Hepatocyte (in vitro differentiated cells): ENCODE data around the gene PLXNB1. TPM values are rescaled to one million over a fixed set of nuclear protein-coding genes. Genes with fewer than 3 reads are reported as not detected.

Source experiments
- DNase-seq: peaks from one replicate; pipeline ENCODE4 v3.0.0-alpha.2; 2016; ENCODE audit warnings: low spot score
- H2AFZ ChIP-seq: fragments of 200-600 bp; sonication (generic); 2 replicates; pipeline ENCODE4 v1.6.0; 2016; ENCODE audit warnings: antibody characterized with exemption, mild to moderate bottlenecking
- H3K27ac ChIP-seq: fragments of 200-600 bp; sonication (generic); 2 replicates; pipeline ENCODE4 v1.5.1; 2016; ENCODE audit warnings: mild to moderate bottlenecking
- H3K27me3 ChIP-seq: fragments of 200-600 bp; sonication (generic); 2 replicates; pipeline ENCODE4 v1.6.1; 2016
- H3K36me3 ChIP-seq: fragments of 200-600 bp; sonication (generic); replicated peaks from 2 replicates; pipeline ENCODE4 v1.5.1; 2016; ENCODE audit warnings: low read depth; ENCODE audit not compliant: insufficient read depth
- H3K4me1 ChIP-seq: fragments of 200-600 bp; sonication (generic); 2 replicates; pipeline ENCODE4 v1.5.1; 2016; ENCODE audit warnings: mild to moderate bottlenecking, moderate library complexity; ENCODE audit not compliant: insufficient read depth
- H3K4me2 ChIP-seq: fragments of 200-600 bp; sonication (generic); 2 replicates; pipeline ENCODE4 v1.6.0; 2016
- H3K4me3 ChIP-seq: fragments of 200-600 bp; sonication (generic); 2 replicates; pipeline ENCODE4 v1.5.1; 2016; ENCODE audit warnings: mild to moderate bottlenecking
- H3K79me2 ChIP-seq: fragments of 200-600 bp; sonication (generic); 2 replicates; pipeline ENCODE4 v1.6.0; 2017; ENCODE audit warnings: mild to moderate bottlenecking
- H3K9me2 ChIP-seq: fragments of 200-600 bp; sonication (generic); replicated peaks from 2 replicates; pipeline ENCODE4 v1.6.0; 2017; ENCODE audit warnings: mild to moderate bottlenecking; ENCODE audit not compliant: insufficient read depth
- H3K9me3 ChIP-seq: fragments of 200-600 bp; sonication (generic); 2 replicates; pipeline ENCODE4 v1.5.1; 2016; ENCODE audit warnings: low read depth, mild to moderate bottlenecking
- H4K20me1 ChIP-seq: fragments of 200-600 bp; sonication (generic); 2 replicates; pipeline ENCODE4 v1.6.0; 2016; ENCODE audit warnings: mild to moderate bottlenecking; ENCODE audit not compliant: insufficient read depth, poor library complexity, severe bottlenecking
- CTCF ChIP-seq: fragments of 200-600 bp; sonication (generic); IDR thresholded peaks from 2 replicates; pipeline ENCODE4 v1.5.1; 2016; ENCODE audit warnings: antibody characterized with exemption, mild to moderate bottlenecking; ENCODE audit not compliant: poor library complexity
- EZH2 ChIP-seq: fragments of 200-600 bp; sonication (generic); IDR thresholded peaks from 2 replicates; pipeline ENCODE4 v1.6.1; 2016; ENCODE audit warnings: antibody characterized with exemption, mild to moderate bottlenecking, borderline replicate concordance
- EZH2phosphoT487 ChIP-seq: fragments of 200-600 bp; sonication (generic); IDR thresholded peaks from one replicate; pipeline ENCODE4 v1.6.1; 2018; ENCODE audit warnings: antibody characterized with exemption, mild to moderate bottlenecking, low read depth, moderate library complexity; ENCODE audit not compliant: unreplicated experiment, severe bottlenecking
- WGBS: methylation state at CpG from one replicate; pipeline ENCODE4 v1.1.6; 2016; ENCODE audit warnings: low lambda C conversion rate; ENCODE audit errors: missing lambda C conversion rate; 5-methylcytosine and 5-hydroxymethylcytosine counted together
- polyA plus RNA-seq: library from polyadenylated mRNA; unstranded; fragments of >200 nt; fragmentation: Nextera tagmentation; extraction: Ambion mirVana; gene quantifications from 2 replicates; pipeline ENCODE4 v1.2.1, GENCODE V29; 2016
- small RNA-seq: library from RNA; depleted of rRNA; stranded (forward); fragments of <200 nt; gene quantifications from one replicate; pipeline ENCODE3, GENCODE V24; 2014
- total RNA-seq: library from RNA; depleted of rRNA; stranded (reverse); fragments of >200 nt; gene quantifications from 2 replicates; pipeline ENCODE4 v1.2.3, GENCODE V29; 2014

The PLXNB1 gene
- total and polyA plus RNA-seq, 2 experiments from 2014 or later: 71.3 to 74.5 TPM

- Histone ChIP-seq H3K4me3 (no peak overlapping the region), H3K27me3 (no peaks in the 10 kb centered on the region), H3K9me2 (no peaks in the 10 kb centered on the region), H3K4me1 (peaks cover 3% of the 10 kb centered on the region), H2AFZ (no peak overlapping the region), H3K9me3 (no peaks in the 10 kb centered on the region), H4K20me1 (no peaks in the 10 kb centered on the region), H3K4me2 (no peak overlapping the region), H3K79me2 (no peaks in the 10 kb centered on the region), H3K27ac (no peak overlapping the region), H3K36me3 (no peaks in the 10 kb centered on the region)
- TF ChIP-seq EZH2 (no peak), EZH2phosphoT487 (no peak), CTCF (no peak)
- no peak for DNase-seq
- 95% methylated on average over 4 of the region's 4 CpGs for WGBS
Observed at GRCh38 chr3:48353987-48354386, 75.9 kb downstream of the PLXNB1 start.

Small RNA genes within 50 kb of the gene (small RNA-seq; reads per million reads assigned to genes)
- gene RN7SL321P: not detected

Other genes with a start within 250 kb of the PLXNB1 start
- gene CDC25A, start 241.7 kb downstream of the PLXNB1 start, total RNA-seq: 5.3 and 7.9 TPM in 2 replicates
- gene CDC25A, start 241.7 kb downstream of the PLXNB1 start, polyA plus RNA-seq: 3.7 and 5.5 TPM in 2 replicates
- not detected in 2 replicates for gene CAMP, start 206.6 kb downstream of the PLXNB1 start, total RNA-seq
- gene CAMP, start 206.6 kb downstream of the PLXNB1 start, polyA plus RNA-seq: 0.36 TPM in 1 of 2 replicates, not detected in the other
- 3.5 and 6.3 TPM in 2 replicates for gene ZNF589, start 189.0 kb downstream of the PLXNB1 start, total RNA-seq
- gene ZNF589, start 189.0 kb downstream of the PLXNB1 start, polyA plus RNA-seq: 3.9 and 4.2 TPM in 2 replicates
- 31.5 and 47.3 TPM in 2 replicates for gene NME6, start 128.7 kb downstream of the PLXNB1 start, total RNA-seq
- 38.7 and 42.0 TPM in 2 replicates for gene NME6, start 128.7 kb downstream of the PLXNB1 start, polyA plus RNA-seq
- gene SPINK8, start 96.4 kb downstream of the PLXNB1 start, total RNA-seq: not detected in 2 replicates
- gene SPINK8, start 96.4 kb downstream of the PLXNB1 start, polyA plus RNA-seq: not detected in 2 replicates
- not detected in 2 replicates for gene FBXW12, start 57.9 kb downstream of the PLXNB1 start, total RNA-seq
- gene FBXW12, start 57.9 kb downstream of the PLXNB1 start, polyA plus RNA-seq: 0.18 TPM in 1 of 2 replicates, not detected in the other
- gene CCDC51, start 10.0 kb upstream of the PLXNB1 start, total RNA-seq: 28.1 and 30.4 TPM in 2 replicates
- gene CCDC51, start 10.0 kb upstream of the PLXNB1 start, polyA plus RNA-seq: 30.8 and 32.0 TPM in 2 replicates
- 345 and 381 TPM in 2 replicates for gene TMA7, start 10.2 kb upstream of the PLXNB1 start, total RNA-seq
- gene TMA7, start 10.2 kb upstream of the PLXNB1 start, polyA plus RNA-seq: 503 and 581 TPM in 2 replicates
- 4.5 and 4.9 TPM in 2 replicates for gene ATRIP, start 16.7 kb upstream of the PLXNB1 start, total RNA-seq
- 4.3 and 6.7 TPM in 2 replicates for gene ATRIP, start 16.7 kb upstream of the PLXNB1 start, polyA plus RNA-seq
- 172 and 192 TPM in 2 replicates for gene SHISA5, start 74.1 kb upstream of the PLXNB1 start, total RNA-seq
- 369 TPM in 2 replicates for gene SHISA5, start 74.1 kb upstream of the PLXNB1 start, polyA plus RNA-seq
- 12.0 and 14.1 TPM in 2 replicates for gene PFKFB4, start 126.7 kb upstream of the PLXNB1 start, total RNA-seq
- 8.2 and 9.5 TPM in 2 replicates for gene PFKFB4, start 126.7 kb upstream of the PLXNB1 start, polyA plus RNA-seq
- 0.08 and 0.30 TPM in 2 replicates for gene UCN2, start 133.7 kb upstream of the PLXNB1 start, total RNA-seq
- 1.1 and 1.5 TPM in 2 replicates for gene UCN2, start 133.7 kb upstream of the PLXNB1 start, polyA plus RNA-seq
- 5.7 and 17.4 TPM in 2 replicates for gene COL7A1, start 165.2 kb upstream of the PLXNB1 start, total RNA-seq
- gene COL7A1, start 165.2 kb upstream of the PLXNB1 start, polyA plus RNA-seq: 19.6 and 24.7 TPM in 2 replicates
- gene UQCRC1, start 179.6 kb upstream of the PLXNB1 start, total RNA-seq: 308 and 352 TPM in 2 replicates
- gene UQCRC1, start 179.6 kb upstream of the PLXNB1 start, polyA plus RNA-seq: 405 and 411 TPM in 2 replicates
- gene TMEM89, start 191.7 kb upstream of the PLXNB1 start, total RNA-seq: not detected in 2 replicates
- not detected in 2 replicates for gene TMEM89, start 191.7 kb upstream of the PLXNB1 start, polyA plus RNA-seq
- 42.0 and 56.6 TPM in 2 replicates for gene SLC26A6, start 205.4 kb upstream of the PLXNB1 start, total RNA-seq
- gene SLC26A6, start 205.4 kb upstream of the PLXNB1 start, polyA plus RNA-seq: 53.7 and 60.9 TPM in 2 replicates
- 1.6 and 1.8 TPM in 2 replicates for gene CELSR3, start 232.8 kb upstream of the PLXNB1 start, total RNA-seq
- 1.9 TPM in 2 replicates for gene CELSR3, start 232.8 kb upstream of the PLXNB1 start, polyA plus RNA-seq